ENCODE results near the gene PLD2. TPM values are rescaled to one million over a fixed set of nuclear protein-coding genes. Genes with fewer than 3 reads are reported as not detected.

Gene PLD2
- total and polyA plus RNA-seq, 10 of the 15 experiments (the other 5 are each of a cell fraction or from before 2014, with no cell fraction given): 0.71 to 16.5 (median 7.0) TPM

GRCh38 chr17:4786106-4786511 is 20.8 kb upstream of the PLD2 start, which contains the start of gene VMO1 (continued):
- TF ChIP-seq ZBED1 (IDR thresholded peaks at IDR 0.05; ENCODE audit: borderline replicate concordance) (no peak), PML (IDR thresholded peaks at IDR 0.05; ENCODE audit: low read length) (no peak), RELA (IDR thresholded peaks at IDR 0.05; ENCODE audit: borderline replicate concordance, partially characterized antibody) (no peak)

GRCh38 chr17:4786516-4786915 is 20.4 kb upstream of the PLD2 start:
- no peak for DNase-seq (ENCODE audit: low read depth, low spot score)
- H2AFZ ChIP-seq (ENCODE audit: control insufficient read depth, low read depth, low read length): no peak overlapping the region
- peaks cover 18 to 19% of the 10 kb centered on the region in 2 experiments for H3K27me3 ChIP-seq (replicated peaks in 1 of 2; ENCODE audit: control insufficient read depth in 2 of 2, insufficient read depth in 2 of 2, low read length in 1 of 2)
- ChIA-PET SMC1A (ENCODE audit: uncharacterized antibody, unreplicated experiment) (interaction anchor here (1.0 kb wide), 1 partner anchor 10 kb away, joined by 3 read pairs; the partner anchor contains the start of gene PSMB6), RAD21 (ENCODE audit: unreplicated experiment) (no interaction called here), POLR2A (interaction anchor here (0.5 to 0.6 kb wide), 2 partner anchors 47 to 84 kb away, joined by 3 to 4 read pairs; no protein-coding TSS in a partner anchor), CTCF (no interaction called here)
- no peak for ATAC-seq
- no peak overlapping the region for H3K4me2 ChIP-seq (ENCODE audit: control insufficient read depth, insufficient read depth)
- no peak for TF ChIP-seq RBBP5 (conservative IDR thresholded peaks at IDR 0.05)
- no peak for TF ChIP-seq ATF2 (IDR thresholded peaks at IDR 0.05; ENCODE audit: low read length)
- TF ChIP-seq BCL11A (IDR thresholded peaks at IDR 0.05; ENCODE audit: low read depth, low read length): no peak
- no peak for TF ChIP-seq NR2C2 (IDR thresholded peaks at IDR 0.05; ENCODE audit: borderline replicate concordance, control insufficient read depth, insufficient read length, low read depth)
- TF ChIP-seq, protein P1, sequence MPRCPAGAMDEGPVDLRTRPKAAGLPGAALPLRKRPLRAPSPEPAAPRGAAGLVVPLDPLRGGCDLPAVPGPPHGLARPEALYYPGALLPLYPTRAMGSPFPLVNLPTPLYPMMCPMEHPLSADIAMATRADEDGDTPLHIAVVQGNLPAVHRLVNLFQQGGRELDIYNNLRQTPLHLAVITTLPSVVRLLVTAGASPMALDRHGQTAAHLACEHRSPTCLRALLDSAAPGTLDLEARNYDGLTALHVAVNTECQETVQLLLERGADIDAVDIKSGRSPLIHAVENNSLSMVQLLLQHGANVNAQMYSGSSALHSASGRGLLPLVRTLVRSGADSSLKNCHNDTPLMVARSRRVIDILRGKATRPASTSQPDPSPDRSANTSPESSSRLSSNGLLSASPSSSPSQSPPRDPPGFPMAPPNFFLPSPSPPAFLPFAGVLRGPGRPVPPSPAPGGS (IDR thresholded peaks at IDR 0.05; ENCODE audit: borderline replicate concordance, insufficient read depth, low read depth, low read length, poor library complexity, severe bottlenecking): no peak
- TF ChIP-seq NBN (IDR thresholded peaks at IDR 0.05): no peak
- TF ChIP-seq RAD21 (IDR thresholded peaks at IDR 0.05; ENCODE audit: insufficient read depth, low read depth, low read length): no peak
- no peak for TF ChIP-seq EED (IDR thresholded peaks at IDR 0.05; ENCODE audit: low read depth)
- TF ChIP-seq SMC3 (IDR thresholded peaks at IDR 0.05; ENCODE audit: borderline replicate concordance, low read length): no peak
- TF ChIP-seq, protein P2, sequence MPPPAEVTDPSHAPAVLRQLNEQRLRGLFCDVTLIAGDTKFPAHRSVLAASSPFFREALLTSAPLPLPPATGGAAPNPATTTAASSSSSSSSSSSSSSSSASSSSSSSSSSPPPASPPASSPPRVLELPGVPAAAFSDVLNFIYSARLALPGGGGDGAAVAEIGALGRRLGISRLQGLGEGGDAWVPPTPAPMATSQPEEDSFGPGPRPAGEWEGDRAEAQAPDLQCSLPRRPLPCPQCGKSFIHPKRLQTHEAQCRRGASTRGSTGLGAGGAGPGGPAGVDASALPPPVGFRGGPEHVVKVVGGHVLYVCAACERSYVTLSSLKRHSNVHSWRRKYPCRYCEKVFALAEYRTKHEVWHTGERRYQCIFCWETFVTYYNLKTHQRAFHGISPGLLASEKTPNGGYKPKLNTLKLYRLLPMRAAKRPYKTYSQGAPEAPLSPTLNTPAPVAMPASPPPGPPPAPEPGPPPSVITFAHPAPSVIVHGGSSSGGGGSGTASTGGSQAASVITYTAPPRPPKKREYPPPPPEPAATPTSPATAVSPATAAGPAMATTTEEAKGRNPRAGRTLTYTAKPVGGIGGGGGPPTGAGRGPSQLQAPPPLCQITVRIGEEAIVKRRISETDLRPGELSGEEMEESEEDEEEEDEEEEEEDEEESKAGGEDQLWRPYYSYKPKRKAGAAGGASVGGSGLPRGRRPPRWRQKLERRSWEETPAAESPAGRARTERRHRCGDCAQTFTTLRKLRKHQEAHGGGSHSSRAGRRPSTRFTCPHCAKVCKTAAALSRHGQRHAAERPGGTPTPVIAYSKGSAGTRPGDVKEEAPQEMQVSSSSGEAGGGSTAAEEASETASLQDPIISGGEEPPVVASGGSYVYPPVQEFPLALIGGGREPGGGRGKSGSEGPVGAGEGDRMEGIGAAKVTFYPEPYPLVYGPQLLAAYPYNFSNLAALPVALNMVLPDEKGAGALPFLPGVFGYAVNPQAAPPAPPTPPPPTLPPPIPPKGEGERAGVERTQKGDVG (CRISPR knock-in tag; IDR thresholded peaks at IDR 0.05): no peak
- TF ChIP-seq TBL1XR1 (IDR thresholded peaks at IDR 0.05; ENCODE audit: low read depth, low read length): no peak
- no peak for TF ChIP-seq BCLAF1 (IDR thresholded peaks at IDR 0.05)
- peaks cover 12% of the 10 kb centered on the region for H3K4me1 ChIP-seq (ENCODE audit: control insufficient read depth, insufficient read depth, low read length)
- no peak overlapping the region for H3K9ac ChIP-seq (ENCODE audit: control insufficient read depth, insufficient read depth, low read length)
- intact Hi-C loops (cut with micrococcal nuclease; ENCODE audit: unreplicated experiment): loop anchor here (2.0 to 10.0 kb wide), 3 partner anchors 52 to 102 kb away; partner anchors contain the start of genes ARRB2, CXCL16, MED11 and ZMYND15
- no peak overlapping the region for H3K4me3 ChIP-seq
- no peaks in the 10 kb centered on the region for H3K79me2 ChIP-seq (ENCODE audit: control insufficient read depth, insufficient read depth, low read length)
- H3K36me3 ChIP-seq (ENCODE audit: control insufficient read depth in 2 of 2, insufficient read depth in 2 of 2, low read length in 1 of 2): no peaks in the 10 kb centered on the region
- no TSS peak for BruUV-seq (replicated peaks)
- WGBS (ENCODE audit: insufficient coverage, insufficient replicate concordance, low lambda C conversion rate, missing lambda C conversion rate): 46% methylated on average over 6 of the region's 6 CpGs
- in situ Hi-C loops (cut with MboI): no loop called here
- H3K9me3 ChIP-seq (replicated peaks; ENCODE audit: control insufficient read depth, insufficient read depth, low read length): no peaks in the 10 kb centered on the region
- FAIRE-seq: no peak
- H4K20me1 ChIP-seq (ENCODE audit: control insufficient read depth, insufficient read depth): no peaks in the 10 kb centered on the region
- H3K27ac ChIP-seq (ENCODE audit: control insufficient read depth, insufficient read depth): no peak overlapping the region
